ENCODE data around the gene NAGS.

The NAGS gene

GRCh38 chr17:44007346-44008204, 3.2 kb downstream of the NAGS start:
- H3K4me3 ChIP-seq (ENCODE audit: control insufficient read depth, low read depth, low read length) = peak overlapping the region; percentile 83
- DNase-seq (ENCODE audit: low read depth) = no peak

GRCh38 chr17:44008205-44008909, 3.9 kb downstream of the NAGS start:
- peak overlapping the region; percentile 83 for H3K4me3 ChIP-seq (ENCODE audit: control insufficient read depth, low read depth, low read length)
- TF ChIP-seq CTCF (IDR thresholded peaks at IDR 0.05; ENCODE audit: control insufficient read depth, insufficient read depth, low read depth, low read length, missing control alignments) = no peak
- no peak for DNase-seq (ENCODE audit: low read depth)

More at GRCh38 chr17:44007346-44008204, 3.2 kb downstream of the NAGS start:
- no peak for TF ChIP-seq CTCF (IDR thresholded peaks at IDR 0.05; ENCODE audit: control insufficient read depth, insufficient read depth, low read depth, low read length, missing control alignments)

GRCh38 chr17:44010966-44011647, 6.7 kb downstream of the NAGS start:
- no peak overlapping the region for H3K4me3 ChIP-seq (ENCODE audit: control insufficient read depth, low read depth, low read length)
- TF ChIP-seq CTCF (IDR thresholded peaks at IDR 0.05; ENCODE audit: control insufficient read depth, insufficient read depth, low read depth, low read length, missing control alignments) = no peak
- peak; percentile 32 for DNase-seq (ENCODE audit: low read depth)

- no peak overlapping the region for H3K4me3 ChIP-seq (ENCODE audit: control insufficient read depth, low read depth, low read length)
- TF ChIP-seq CTCF (IDR thresholded peaks at IDR 0.05; ENCODE audit: control insufficient read depth, insufficient read depth, low read depth, low read length, missing control alignments) = no peak
- no peak for DNase-seq (ENCODE audit: low read depth)
Measured at GRCh38 chr17:44011876-44012275, 7.5 kb downstream of the NAGS start.

GRCh38 chr17:44012391-44012790, 8.0 kb downstream of the NAGS start:
- no peak for TF ChIP-seq CTCF (IDR thresholded peaks at IDR 0.05; ENCODE audit: control insufficient read depth, insufficient read depth, low read depth, low read length, missing control alignments)
- DNase-seq (ENCODE audit: low read depth) = no peak
- no peak overlapping the region for H3K4me3 ChIP-seq (ENCODE audit: control insufficient read depth, low read depth, low read length)

GRCh38 chr17:44012874-44013273, 8.5 kb downstream of the NAGS start:
- no peak for TF ChIP-seq CTCF (IDR thresholded peaks at IDR 0.05; ENCODE audit: control insufficient read depth, insufficient read depth, low read depth, low read length, missing control alignments)
- DNase-seq (ENCODE audit: low read depth) = no peak
- H3K4me3 ChIP-seq (ENCODE audit: control insufficient read depth, low read depth, low read length) = no peak overlapping the region
